Heart left ventricle (tissue), 16 donors: ENCODE results near the gene TADA3. TPM values are rescaled to one million over a fixed set of nuclear protein-coding genes. Genes with fewer than 3 reads are reported as not detected.
A peak's percentile ranks its signal among the peaks of the same experiment; 100 is the strongest.

Experiments
- ATAC-seq, 4 donors: fragments of 200-7000 bp; cut with Tn5 transposase; one replicate each; pipeline ENCODE4 v1.9.1; 2020 to 2022; ENCODE audit warnings: moderate library complexity in 4 of 4, mild to moderate bottlenecking in 3 of 4, moderate number of reproducible peaks in 1 of 4
- DNase-seq, 5 donors: peaks; one replicate each; pipeline ENCODE4 v3.0.0-alpha.2; 2020
- H3K27ac ChIP-seq, 12 donors: fragments of 200-600 bp; sonication (generic) in 4 of 12; one replicate each; pipeline versions ENCODE4 v1.5.0 to v1.8.0; 2016 to 2022; ENCODE audit warnings: mild to moderate bottlenecking in 2 of 12
- H3K27me3 ChIP-seq, 9 donors: fragments of 200-600 bp; sonication (generic) in 2 of 9; one replicate each; pipeline versions ENCODE4 v1.5.1 to v1.8.0; 2016 to 2022; ENCODE audit warnings: mild to moderate bottlenecking in 3 of 9
- H3K36me3 ChIP-seq, 9 donors: fragments of 200-600 bp; sonication (generic) in 2 of 9; one replicate each; pipeline versions ENCODE4 v1.5.0 to v1.8.0; 2018 to 2022; ENCODE audit warnings: mild to moderate bottlenecking in 2 of 9
- H3K4me1 ChIP-seq, 12 donors: fragments of 200-600 bp; sonication (generic) in 4 of 12; one replicate each; pipeline versions ENCODE4 v1.5.0 to v1.8.0; 2016 to 2022; ENCODE audit warnings: mild to moderate bottlenecking in 3 of 12
- H3K4me3 ChIP-seq, 12 donors: fragments of 200-600 bp; sonication (generic) in 4 of 12; one replicate each; pipeline versions ENCODE4 v1.5.0 to v1.8.0; 2017 to 2022; ENCODE audit warnings: mild to moderate bottlenecking in 9 of 12, moderate library complexity in 4 of 12
- H3K9me3 ChIP-seq, 12 donors: fragments of 200-600 bp; sonication (generic) in 4 of 12; one replicate each; pipeline versions ENCODE4 v1.5.0 to v1.8.0; 2016 to 2022; ENCODE audit warnings: mild to moderate bottlenecking in 1 of 12
- CTCF ChIP-seq, 12 donors: fragments of 200-600 bp; sonication (generic) in 4 of 12; IDR thresholded peaks; one replicate each; pipeline versions ENCODE4 v1.5.0 to v1.8.0; 2018 to 2022; ENCODE audit warnings: antibody characterized with exemption in 12 of 12, mild to moderate bottlenecking in 5 of 12
- POLR2A ChIP-seq, 2 donors: fragments of 450-650 bp; IDR thresholded peaks; one replicate each; pipeline ENCODE4 v1.6.1; 2017; ENCODE audit warnings: antibody characterized with exemption in 2 of 2, mild to moderate bottlenecking in 2 of 2, moderate library complexity in 2 of 2
- WGBS, 4 donors: extraction: QIAGEN DNeasy Blood & Tissue Kit in 2 of 4; methylation state at CpG; one replicate each; pipeline versions ENCODE4 v1.1.5 to v1.1.7; 2013 to 2018; 5-methylcytosine and 5-hydroxymethylcytosine counted together
- intact Hi-C, 10 donors: fragments of 100-400 bp; cut with DNase I; formaldehyde crosslinking; loops; one replicate each; pipeline versions ENCODE4 v1.11.1 to v1.14.2; 2022
- polyA plus RNA-seq, 2 donors: library from polyadenylated mRNA; stranded (reverse); fragments of 200-250 nt; gene quantifications; one replicate each; pipeline ENCODE4 v1.2.3, GENCODE V29; 2013
- total RNA-seq, 9 donors: library from RNA; depleted of rRNA in 2 of 9; stranded (reverse); fragments of >200 nt in 2 of 9; fragmentation: NEBNext Ultra II Directional in 3 of 9; extraction: Animal tissue kit (Norgen Biotek cat#: 25700) in 3 of 9; gene quantifications; one replicate each; pipeline versions ENCODE4 v1.1.0 to v1.2.4, GENCODE V29; 2016 to 2023
- donor health status: ischemic (EF 13 %, LVEDD 7.1; RV severe dilation, severe dysfunction).
- donor health status: healthy with polysubstance abuse.
- donor health status: DM: no; HTN: yes; CAD: no.
- donor health status: DM: no; HTN: no; CAD: no.
- donor health status: ischemic (EF 25% LVEDD 6.9; RV normal size, moderate dysfunction).
- donor health status: ischemic (EF 25% LVEDD 5.7; RV mildly dilated, moderate dysfunction).
- donor health status: healthy.
- donor health status: DM: yes; HTN: yes; CAD: no.
- donor health status: ischemic (EF 35%, LVEDD 5.7; RV mildly dilated, moderate dysfunction).
- donor health status: nonischemic (EF 11% LVEDD 7.7; RV severe dilation, severe dysfunction).
- donor health status: DM: yes; HTN: yes; CAD: no.
- donor health status: PGD.
- donor health status: ischemic (EF 29% LVEDD 5.4; RV normal size, mild dysfunction).
- donor health status: nonischemic (EF 23%, LVEDD 6.1; RV moderate dilation, normal function).

The TADA3 gene
- total and polyA plus RNA-seq, 11 donors, result 32.8 to 61.5 (median 45.9) TPM

- no peaks in the 10 kb centered on the region for H3K27me3 ChIP-seq
- peaks cover 0 to 46% (median 31%) of the 10 kb centered on the region in 12 donors for H3K4me1 ChIP-seq
- H3K27ac ChIP-seq, result peak overlapping the region in 9 of 12 donors; percentile 67 to 90 (median 86)
- no peaks in the 10 kb centered on the region for H3K9me3 ChIP-seq
- WGBS, 4 donors, result 69 to 74% (median 73%) methylated on average over 5 of the region's 5 CpGs
- intact Hi-C loops, result loop anchor here in 2 of 10 donors (1.0 to 2.0 kb wide), 2 partner anchors 19 to 24 kb away; partner anchors contain the start of genes ARPC4 (in 1 of the 2) and TADA3 (in 1 of the 2)
- ATAC-seq (no peak), DNase-seq (no peak)
- TF ChIP-seq POLR2A (IDR thresholded peaks at IDR 0.05), result no peak
- TF ChIP-seq CTCF (IDR thresholded peaks at IDR 0.05), result no peak
- peaks cover 0 to 21% (median 8%) of the 10 kb centered on the region in 9 donors for H3K36me3 ChIP-seq
- H3K4me3 ChIP-seq, result peak overlapping the region; percentile 58 to 96 (median 78)
Observed at GRCh38 chr3:9769012-9769411, 23.3 kb downstream of the TADA3 start.

GRCh38 chr3:9768141-9768775, 24.0 kb downstream of the TADA3 start:
- intact Hi-C loops, result loop anchor here in 1 of 10 donors (2.0 kb wide), 1 partner anchor 25 kb away; the partner anchor contains the start of genes ARPC4 and TADA3
- no peak for TF ChIP-seq POLR2A (IDR thresholded peaks at IDR 0.05)
- TF ChIP-seq CTCF (IDR thresholded peaks at IDR 0.05), result no peak
- peaks cover 0 to 46% (median 31%) of the 10 kb centered on the region in 12 donors for H3K4me1 ChIP-seq
- 60 to 75% (median 70%) methylated on average over 6 of the region's 6 CpGs for WGBS, 4 donors
- no peaks in the 10 kb centered on the region for H3K27me3 ChIP-seq
- DNase-seq (no peak), ATAC-seq (no peak)
- H3K27ac ChIP-seq, result peak overlapping the region in 10 of 12 donors; percentile 13 to 90 (median 60)
- H3K9me3 ChIP-seq, result no peaks in the 10 kb centered on the region
- peak overlapping the region in 6 of 12 donors; percentile 67 to 96 (median 84) for H3K4me3 ChIP-seq
- peaks cover 0 to 27% (median 11%) of the 10 kb centered on the region in 9 donors for H3K36me3 ChIP-seq

- no peak for TF ChIP-seq CTCF (IDR thresholded peaks at IDR 0.05)
- TF ChIP-seq POLR2A (IDR thresholded peaks at IDR 0.05), result no peak
- WGBS, 4 donors, result 45 to 71% (median 66%) methylated on average over 7 of the region's 7 CpGs
- intact Hi-C loops, result no loop called here
- Histone ChIP-seq H3K36me3 (peaks cover 0 to 35% (median 16%) of the 10 kb centered on the region in 9 donors), H3K27me3 (no peaks in the 10 kb centered on the region), H3K4me3 (peak overlapping the region in 3 of 12 donors; percentile 82 to 96 (median 87)), H3K9me3 (no peaks in the 10 kb centered on the region), H3K4me1 (peaks cover 0 to 46% (median 31%) of the 10 kb centered on the region in 12 donors), H3K27ac (peak overlapping the region; percentile 26 to 90 (median 53))
- DNase-seq (peak in 3 of 5 donors; percentile 36 to 53 (median 50)), ATAC-seq (peak in 3 of 4 donors; percentile 5 to 54 (median 46))
Observed at GRCh38 chr3:9767418-9767817, 24.9 kb downstream of the TADA3 start.

- no peak for ATAC-seq
- intact Hi-C loops, result no loop called here
- Histone ChIP-seq H3K27me3 (no peaks in the 10 kb centered on the region), H3K36me3 (peaks cover 0 to 50% (median 25%) of the 10 kb centered on the region in 9 donors), H3K27ac (no peak overlapping the region), H3K4me3 (no peak overlapping the region), H3K9me3 (no peaks in the 10 kb centered on the region), H3K4me1 (peaks cover 0 to 44% (median 30%) of the 10 kb centered on the region in 12 donors)
- no peak for TF ChIP-seq CTCF (IDR thresholded peaks at IDR 0.05)
- TF ChIP-seq POLR2A (IDR thresholded peaks at IDR 0.05), result no peak
- no peak for DNase-seq
- WGBS, 4 donors, result 90 to 95% (median 92%) methylated on average over 4 of the region's 4 CpGs
Observed at GRCh38 chr3:9765865-9766264, 26.4 kb downstream of the TADA3 start.
